GM12872 (cell line): ENCODE measurements around the gene TK1.

ENCODE experiments used
- CTCF ChIP-seq: IDR thresholded peaks from 3 replicates; pipeline ENCODE4 v1.5.1; 2011; ENCODE audit warnings: low read depth, mild to moderate bottlenecking, low read length, moderate library complexity; ENCODE audit not compliant: insufficient read depth

The TK1 gene

GRCh38 chr17:78127239-78127887 is 59.5 kb downstream of the TK1 start:
- TF ChIP-seq CTCF = no peak

GRCh38 chr17:78126895-78127238 is 60.0 kb downstream of the TK1 start:
- no peak for TF ChIP-seq CTCF

GRCh38 chr17:78125976-78126894 is 60.6 kb downstream of the TK1 start:
- no peak for TF ChIP-seq CTCF

- TF ChIP-seq CTCF = no peak
These were observed 61.5 kb downstream of the TK1 start for GRCh38 chr17:78125138-78125913.

- TF ChIP-seq CTCF = no peak
These were observed 62.1 kb downstream of the TK1 start for GRCh38 chr17:78124836-78125137.
